ENCODE results near the gene TMEM141. TPM values are rescaled to one million over a fixed set of nuclear protein-coding genes. Genes with fewer than 3 reads are reported as not detected.
A peak's percentile ranks its signal among the peaks of the same experiment; 100 is the strongest.

Gene TMEM141
- total and polyA plus RNA-seq, 2 of the 8 experiments (the other 6 are each of a cell fraction or from before 2014, with no cell fraction given), result 51.1 to 137 TPM

- Histone ChIP-seq H3K4me3 (ENCODE audit: extremely low read depth in 1 of 4, insufficient read depth in 2 of 4, low read depth in 3 of 4, low read length in 4 of 4) (no peak within 1 kb of the TSS), H3K23ac (ENCODE audit: insufficient read length) (no peak within 1 kb of the TSS), H4K5ac (ENCODE audit: insufficient read length, low read depth, low read length) (no peak within 1 kb of the TSS), H4K8ac (ENCODE audit: extremely low read depth, insufficient read depth, low read length) (no peak within 1 kb of the TSS; the same call in 1 of the 2 replicates), H3K14ac (ENCODE audit: insufficient read length) (no peak within 1 kb of the TSS), H2BK12ac (ENCODE audit: low read depth, low read length) (no peak within 1 kb of the TSS; the same call in 1 of the 2 replicates), H3K23me2 (ENCODE audit: low read depth, low read length) (peaks cover 15% of the 10 kb centered on the region; the same call in 1 of the 2 replicates), H4K91ac (replicated peaks; ENCODE audit: insufficient read length, low read length) (peak within 1 kb of the TSS; percentile 40), H3K9ac (replicated peaks in 1 of 4; ENCODE audit: extremely low read depth in 1 of 4, low read depth in 3 of 4, low read length in 3 of 4) (no peak within 1 kb of the TSS), H3K9me3 (ENCODE audit: insufficient read depth in 2 of 2, low read depth in 1 of 2, low read length in 1 of 2) (no peaks in the 10 kb centered on the region), H2BK20ac (ENCODE audit: low read length) (no peak within 1 kb of the TSS), H3K79me2 (ENCODE audit: control insufficient read depth in 1 of 2, insufficient read depth in 2 of 2, low read length in 2 of 2) (no peaks in the 10 kb centered on the region), H3K4ac (replicated peaks; ENCODE audit: insufficient read length, low read depth, low read length) (no peak within 1 kb of the TSS), H2BK120ac (replicated peaks; ENCODE audit: low read depth, low read length) (no peak within 1 kb of the TSS), H3K4me2 (ENCODE audit: insufficient read depth in 1 of 2, low read depth in 2 of 2, low read length in 2 of 2) (no peak within 1 kb of the TSS), H3K18ac (ENCODE audit: extremely low read depth, low read length) (no peak within 1 kb of the TSS), H4K20me1 (replicated peaks in 1 of 2; ENCODE audit: control insufficient read depth in 1 of 2, insufficient read depth in 2 of 2, low read length in 2 of 2) (peaks cover 0 to 8% of the 10 kb centered on the region in 2 experiments), H2BK15ac (ENCODE audit: low read length) (no peak within 1 kb of the TSS), H3K79me1 (ENCODE audit: low read depth, low read length) (no peaks in the 10 kb centered on the region; the same call in 1 of the 2 replicates), H2AK5ac (ENCODE audit: low read depth, low read length) (no peak within 1 kb of the TSS), H3K36me3 (ENCODE audit: control insufficient read depth in 2 of 4, insufficient read depth in 4 of 4, low read length in 3 of 4) (no peaks in the 10 kb centered on the region), H3K27ac (ENCODE audit: low read depth, low read length) (no peak within 1 kb of the TSS), H3K56ac (replicated peaks; ENCODE audit: insufficient read length, low read depth, low read length) (no peak within 1 kb of the TSS), H3K4me1 (replicated peaks in 1 of 4; ENCODE audit: control insufficient read depth in 3 of 4, insufficient read depth in 4 of 4, low read length in 3 of 4) (peaks cover 0 to 17% (median 13%) of the 10 kb centered on the region in 4 experiments; a peak in 6 of 7 replicates), H3K27me3 (replicated peaks in 1 of 4; ENCODE audit: control insufficient read depth in 3 of 4, extremely low read depth in 1 of 4, insufficient read depth in 3 of 4, low read length in 3 of 4) (peaks cover 0 to 16% (median 10%) of the 10 kb centered on the region in 4 experiments; a peak in 5 of 7 replicates), H2BK5ac (ENCODE audit: low read depth, low read length) (no peak within 1 kb of the TSS), H2AFZ (ENCODE audit: low read length) (no peak within 1 kb of the TSS)
- ChIA-PET POLR2A (ENCODE audit: partially characterized antibody) (interaction anchor here (1.6 kb wide), 1 partner anchor 11 kb away, joined by 5 read pairs; no protein-coding TSS in a partner anchor), CTCF (ENCODE audit: partially characterized antibody) (interaction anchor here (0.6 to 1.2 kb wide), 5 partner anchors 9 to 647 kb away, joined by 3 to 6 read pairs (median 3); no protein-coding TSS in a partner anchor)
- DNase-seq (ENCODE audit: low read depth in 1 of 2, low spot score in 2 of 2) (no peak), FAIRE-seq (no peak)
- 81% methylated on average over 5 of the region's 5 CpGs; no CpG with 5 or more reads in 1 of the 2 experiments for WGBS, 2 experiments (ENCODE audit: extremely low coverage in 1 of 2, insufficient coverage in 1 of 2, insufficient read length in 1 of 2, insufficient replicate concordance in 2 of 2, low coverage in 1 of 2, low lambda C conversion rate in 2 of 2, missing lambda C conversion rate in 1 of 2)
- no peak for TF ChIP-seq KDM1A (IDR thresholded peaks at IDR 0.05; ENCODE audit: borderline replicate concordance, low read length)
- no peak for TF ChIP-seq POU5F1 (IDR thresholded peaks at IDR 0.05; ENCODE audit: low read depth, low read length)
- no peak for TF ChIP-seq NANOG (IDR thresholded peaks at IDR 0.05; ENCODE audit: insufficient read depth, low read depth, low read length, poor library complexity, severe bottlenecking)
- no peak for TF ChIP-seq SAP30 (IDR thresholded peaks at IDR 0.05; ENCODE audit: insufficient read depth, insufficient replicate concordance, low read length)
- TF ChIP-seq, protein P1, sequence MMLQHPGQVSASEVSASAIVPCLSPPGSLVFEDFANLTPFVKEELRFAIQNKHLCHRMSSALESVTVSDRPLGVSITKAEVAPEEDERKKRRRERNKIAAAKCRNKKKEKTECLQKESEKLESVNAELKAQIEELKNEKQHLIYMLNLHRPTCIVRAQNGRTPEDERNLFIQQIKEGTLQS (IDR thresholded peaks at IDR 0.05; ENCODE audit: insufficient read depth, low read depth, low read length), result no peak
- no peak for TF ChIP-seq CBX5 (IDR thresholded peaks at IDR 0.05; ENCODE audit: low read depth, low read length)
- no peak for TF ChIP-seq NRF1 (IDR thresholded peaks at IDR 0.05; ENCODE audit: low read depth, low read length)
- TF ChIP-seq GTF2F1 (IDR thresholded peaks at IDR 0.05; ENCODE audit: borderline replicate concordance, low read depth, low read length), result no peak
- TF ChIP-seq YY1 (IDR thresholded peaks at IDR 0.05; ENCODE audit: low read depth, low read length), result no peak
- TF ChIP-seq ATF2 (IDR thresholded peaks at IDR 0.05; ENCODE audit: low read length), result no peak
Observed at GRCh38 chr9:136796238-136796774, 5.2 kb downstream of the TMEM141 start, which contains the start of gene CCDC183. CCDC183 (plus strand) TSS chr9:136796338; CDS start chr9:136796398, 60 bp downstream.

Measured in H1 (cell line).